HG02840 (cell line): Measurements from ENCODE around the gene FGB.
"Not testable (repeated sequence)": the region's sequence is repeated elsewhere in the genome, so short reads cannot be mapped to it uniquely, and the experiment has no call there.

ENCODE experiments used
- ATAC-seq: cut with Tn5 transposase; IDR thresholded peaks from one replicate; pipeline ENCODE4 v1.9.1; 2021; ENCODE audit warnings: mild to moderate bottlenecking, moderate library complexity, moderate number of reproducible peaks; ENCODE audit not compliant: unreplicated experiment, low FRiP score

Gene FGB

DNA sequence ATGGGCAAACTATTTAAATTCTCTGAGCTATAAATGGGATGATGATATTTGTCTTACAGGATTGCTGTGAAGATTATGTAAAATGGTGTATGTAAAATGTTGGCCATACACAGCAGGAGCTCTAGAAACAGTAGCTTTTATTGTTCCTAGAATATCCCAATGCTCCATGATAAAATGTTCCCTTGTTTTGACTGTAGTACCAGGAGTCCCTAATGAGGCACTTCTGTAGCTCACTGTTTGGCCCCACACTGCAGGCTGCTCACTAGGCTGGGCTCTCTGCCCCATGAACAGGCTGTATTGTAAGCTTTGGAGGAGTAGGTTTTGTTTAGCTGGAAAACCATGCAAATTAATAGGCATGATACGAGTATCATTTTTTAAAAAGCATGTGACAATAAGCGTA is 31.1 kb downstream of the FGB start:
- no peak for ATAC-seq

DNA sequence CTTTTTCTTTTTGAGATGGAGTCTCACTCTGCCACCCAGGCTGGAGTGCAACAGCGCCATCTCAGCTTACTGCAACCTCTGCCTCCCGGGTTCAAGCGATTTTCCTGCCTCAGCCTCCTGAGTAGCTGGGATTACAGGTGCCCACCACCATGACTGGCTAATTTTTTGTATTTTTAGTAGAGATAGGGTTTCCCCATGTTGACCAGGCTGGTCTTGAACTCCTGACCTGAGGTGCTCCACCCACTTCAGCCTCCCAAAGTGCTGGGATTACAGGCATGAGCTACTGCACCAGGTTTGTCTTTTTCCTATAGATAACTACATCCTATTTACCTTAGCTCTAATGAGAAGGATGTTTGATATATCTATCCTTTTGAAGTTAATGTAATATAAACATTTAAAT is 31.5 kb downstream of the FGB start:
- ATAC-seq: not testable (repeated sequence)

DNA sequence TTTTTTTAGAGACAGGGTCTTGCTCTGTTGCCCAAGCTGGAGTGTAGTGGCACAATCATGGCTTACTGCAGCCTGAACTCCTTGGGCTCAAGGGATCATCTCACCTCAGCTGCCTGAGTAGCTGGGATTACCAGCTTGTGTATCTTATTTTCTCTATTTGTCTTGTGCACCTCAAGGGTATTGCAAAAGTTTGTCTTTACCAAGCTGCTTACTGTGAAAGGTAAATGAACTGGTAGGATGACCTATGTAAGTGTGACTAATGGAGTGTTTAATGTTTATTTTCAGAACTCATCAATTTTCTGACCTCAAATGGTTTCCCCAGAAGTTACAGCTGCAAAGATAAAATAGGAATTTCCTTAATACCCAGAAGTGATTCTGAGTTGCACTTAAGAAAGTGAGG is 33.0 kb downstream of the FGB start:
- no peak for ATAC-seq

DNA sequence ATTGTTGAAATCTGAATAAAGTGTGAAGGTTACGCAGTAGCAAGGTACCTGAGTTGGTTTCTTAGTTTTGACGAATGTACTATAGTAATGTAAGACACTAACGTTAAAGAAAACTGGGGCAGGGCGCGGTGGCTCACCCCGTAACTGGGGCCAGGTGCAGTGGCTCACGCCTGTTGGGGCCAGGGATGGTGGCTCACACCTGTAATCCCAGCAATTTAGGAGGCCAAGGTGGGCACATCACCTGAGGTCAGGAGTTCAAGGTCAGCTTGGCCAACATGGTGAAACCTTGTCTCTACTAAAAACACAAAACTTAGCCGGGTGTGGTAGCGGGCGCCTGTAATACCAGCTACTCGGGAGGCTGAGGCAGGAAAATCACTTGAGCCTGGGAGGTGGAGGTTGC is 34.5 kb downstream of the FGB start:
- not testable (repeated sequence) for ATAC-seq

DNA sequence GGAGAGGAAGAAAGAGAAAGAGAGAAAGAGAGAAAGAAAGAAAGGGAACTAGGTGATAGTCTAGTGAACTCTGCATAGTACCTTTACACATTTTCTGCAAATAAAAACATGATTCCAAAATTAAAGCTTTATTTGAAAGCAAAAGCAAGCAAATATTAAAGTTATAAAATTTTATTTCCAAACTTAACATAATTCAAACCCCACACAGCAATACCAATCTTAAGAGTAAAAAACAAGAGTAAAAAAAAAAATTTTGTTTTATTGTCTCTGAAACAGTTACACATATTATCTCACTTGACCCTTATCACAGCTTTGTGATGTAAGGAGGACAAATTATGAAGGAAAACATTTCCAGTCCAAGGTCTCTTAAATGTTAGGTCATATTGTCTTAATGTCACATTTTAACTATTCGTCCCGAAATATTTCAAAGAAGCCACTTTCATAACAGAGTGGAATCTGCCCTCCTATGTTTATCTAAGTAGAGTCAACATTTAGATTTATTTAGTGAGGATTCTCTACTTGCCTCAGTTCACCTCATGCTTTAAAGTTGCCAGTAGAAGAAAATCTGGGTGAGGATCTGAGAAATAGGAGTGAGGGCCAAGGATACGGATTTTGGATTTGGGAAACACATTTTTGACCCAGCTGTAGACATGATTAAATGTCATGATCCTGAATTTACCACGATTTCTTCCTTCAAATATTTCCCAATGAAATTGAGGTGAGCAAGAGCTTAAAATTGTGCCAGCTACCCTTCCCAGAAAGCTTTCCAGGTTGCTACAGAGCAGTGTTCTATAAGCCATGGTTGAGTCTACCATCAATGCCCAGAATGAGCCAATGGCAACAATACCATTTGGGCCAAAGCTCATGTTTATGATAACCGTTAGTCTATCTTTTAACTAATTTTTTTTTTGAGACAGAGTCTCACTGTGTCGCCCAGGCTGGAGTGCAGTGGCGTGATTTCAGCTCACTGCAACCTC is 35.3 kb downstream of the FGB start:
- ATAC-seq: no peak

DNA sequence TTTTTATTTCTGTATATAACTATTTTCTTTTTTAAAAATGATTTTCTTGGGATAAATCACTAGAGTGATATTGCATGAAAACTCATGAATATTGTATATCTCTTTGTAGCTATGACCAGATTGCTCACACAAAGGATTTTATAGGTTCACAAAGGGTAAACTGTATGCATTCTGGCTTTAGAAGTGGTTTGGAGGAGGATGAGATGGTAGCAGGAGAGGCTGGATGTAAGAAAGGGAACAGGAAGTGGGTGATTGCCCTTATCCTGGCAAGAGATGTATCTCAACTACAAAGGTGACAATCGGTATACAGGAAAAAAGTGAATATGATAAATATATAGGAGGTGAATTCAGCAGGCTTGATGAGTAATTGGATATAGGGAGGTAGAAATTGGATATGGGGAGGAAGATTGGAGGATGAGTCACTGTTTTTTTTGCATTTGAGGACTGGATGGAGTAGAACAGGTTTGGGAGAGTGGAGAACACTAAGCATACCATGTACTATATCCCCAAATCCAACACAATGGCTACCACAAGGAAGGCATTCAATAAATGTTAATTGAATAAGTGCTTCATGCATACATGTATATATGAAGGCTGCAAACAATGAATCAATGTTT is 39.7 kb downstream of the FGB start:
- ATAC-seq: no peak

DNA sequence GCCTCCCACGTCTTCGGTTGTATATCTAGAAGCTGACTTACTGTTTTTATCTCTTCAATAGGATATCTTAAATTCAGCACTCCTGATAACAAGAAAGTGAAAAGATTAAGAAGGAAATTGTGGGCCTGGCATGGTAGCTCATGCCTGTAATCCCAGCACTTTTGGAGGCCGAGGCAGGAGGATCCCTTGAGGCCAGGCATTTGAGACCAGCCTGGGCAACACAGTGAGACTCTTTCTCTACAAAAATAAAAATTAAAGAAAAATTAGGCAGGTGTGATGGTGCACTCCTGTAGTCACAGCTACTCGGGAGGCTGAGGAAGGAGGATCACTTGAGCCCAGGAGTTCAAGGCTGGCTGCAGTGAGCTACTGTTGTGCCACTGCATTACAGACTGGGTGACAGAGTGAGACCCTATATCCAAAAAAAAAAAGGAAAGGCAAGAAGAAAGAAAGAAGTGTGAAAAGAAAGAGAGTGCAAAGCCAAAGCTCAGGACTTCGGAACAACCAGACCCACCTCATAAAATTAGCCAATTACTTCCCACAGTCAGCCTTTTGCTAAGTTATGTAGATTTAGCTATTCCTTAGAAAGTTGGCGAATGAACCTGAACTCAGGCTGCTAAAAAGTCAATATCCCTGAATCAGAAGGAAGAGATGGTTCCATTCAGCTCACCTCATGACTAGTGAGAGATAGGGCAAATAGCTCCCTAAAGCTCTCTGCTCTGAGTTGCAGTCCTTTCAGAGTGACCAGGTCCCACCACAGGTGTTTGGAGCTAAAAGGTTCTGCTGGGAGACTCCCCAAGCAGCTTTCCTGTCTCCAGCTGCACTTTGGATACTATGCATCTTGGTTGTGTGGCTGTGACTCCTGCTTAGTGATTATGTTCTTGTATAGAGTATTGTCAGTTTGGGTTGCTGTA is 40.5 kb downstream of the FGB start:
- ATAC-seq: no peak

DNA sequence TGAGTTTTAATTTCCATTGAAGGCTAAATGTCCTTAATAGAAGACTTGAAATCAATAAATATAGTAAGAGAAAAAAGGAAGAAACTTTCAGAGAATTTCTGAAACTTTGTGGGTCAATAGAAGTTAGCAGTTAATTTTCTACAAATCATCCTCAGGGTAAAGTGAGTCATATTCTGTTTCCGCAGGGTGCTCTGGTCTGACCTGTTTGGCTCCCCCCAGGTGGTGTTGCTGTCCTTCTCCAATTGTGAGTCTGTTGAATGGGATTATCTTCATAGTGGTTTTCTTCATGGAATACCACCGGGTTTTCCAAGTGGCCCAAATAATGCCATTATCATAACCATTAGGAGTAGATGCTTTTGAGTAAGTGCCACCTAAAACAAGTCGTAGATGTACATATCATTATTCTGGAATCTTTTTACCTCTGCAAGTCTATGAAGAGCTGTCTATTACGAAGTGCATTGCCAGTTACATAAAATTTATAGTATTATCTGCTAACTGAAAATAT is 41.9 kb downstream of the FGB start:
- ATAC-seq: no peak

DNA sequence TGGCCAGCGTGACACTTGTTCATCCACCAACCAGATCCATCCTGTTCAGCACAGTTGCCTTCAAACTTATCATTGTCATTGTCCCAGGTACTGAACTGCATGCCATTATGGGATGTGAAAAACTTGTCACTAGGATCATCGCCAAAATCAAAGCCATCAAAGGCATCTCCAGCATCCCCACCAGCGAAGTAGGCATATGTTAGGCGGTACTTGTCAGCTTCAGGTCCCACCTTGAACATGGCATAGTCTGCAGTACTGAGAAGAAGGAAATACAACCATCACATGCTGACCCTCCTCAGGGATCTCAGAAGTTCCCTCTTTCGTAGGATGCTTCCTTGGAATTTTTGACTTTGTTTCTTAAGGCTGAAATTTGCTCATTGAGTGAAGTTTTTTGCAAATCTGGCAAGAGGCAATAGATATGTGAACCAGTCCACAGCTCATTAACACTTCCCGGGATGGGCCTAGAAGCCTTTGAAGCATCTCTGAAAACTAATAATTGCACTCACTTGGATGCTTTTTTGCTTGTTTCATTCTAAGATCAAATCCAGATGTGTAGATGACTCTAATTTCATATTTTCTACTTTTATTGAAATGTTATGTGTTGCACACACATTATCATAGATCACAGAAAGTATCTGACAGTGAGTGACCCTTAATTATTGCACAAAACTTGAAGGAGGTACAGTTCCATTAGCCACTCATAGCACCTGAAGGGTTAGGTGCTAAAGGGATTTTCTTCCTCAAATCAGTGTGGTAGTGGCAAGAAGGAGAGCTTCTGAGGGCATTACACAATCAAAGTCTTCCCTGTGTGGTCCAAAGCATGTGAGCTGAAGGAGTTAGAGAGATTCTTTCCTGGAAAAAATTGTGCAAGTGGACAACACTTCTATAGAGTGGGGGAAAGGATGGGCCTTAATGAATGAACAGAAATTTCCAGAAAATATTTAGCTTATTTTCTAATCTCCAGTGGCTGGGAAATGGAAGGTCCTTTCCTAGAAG is 44.2 kb downstream of the FGB start:
- ATAC-seq: no peak

DNA sequence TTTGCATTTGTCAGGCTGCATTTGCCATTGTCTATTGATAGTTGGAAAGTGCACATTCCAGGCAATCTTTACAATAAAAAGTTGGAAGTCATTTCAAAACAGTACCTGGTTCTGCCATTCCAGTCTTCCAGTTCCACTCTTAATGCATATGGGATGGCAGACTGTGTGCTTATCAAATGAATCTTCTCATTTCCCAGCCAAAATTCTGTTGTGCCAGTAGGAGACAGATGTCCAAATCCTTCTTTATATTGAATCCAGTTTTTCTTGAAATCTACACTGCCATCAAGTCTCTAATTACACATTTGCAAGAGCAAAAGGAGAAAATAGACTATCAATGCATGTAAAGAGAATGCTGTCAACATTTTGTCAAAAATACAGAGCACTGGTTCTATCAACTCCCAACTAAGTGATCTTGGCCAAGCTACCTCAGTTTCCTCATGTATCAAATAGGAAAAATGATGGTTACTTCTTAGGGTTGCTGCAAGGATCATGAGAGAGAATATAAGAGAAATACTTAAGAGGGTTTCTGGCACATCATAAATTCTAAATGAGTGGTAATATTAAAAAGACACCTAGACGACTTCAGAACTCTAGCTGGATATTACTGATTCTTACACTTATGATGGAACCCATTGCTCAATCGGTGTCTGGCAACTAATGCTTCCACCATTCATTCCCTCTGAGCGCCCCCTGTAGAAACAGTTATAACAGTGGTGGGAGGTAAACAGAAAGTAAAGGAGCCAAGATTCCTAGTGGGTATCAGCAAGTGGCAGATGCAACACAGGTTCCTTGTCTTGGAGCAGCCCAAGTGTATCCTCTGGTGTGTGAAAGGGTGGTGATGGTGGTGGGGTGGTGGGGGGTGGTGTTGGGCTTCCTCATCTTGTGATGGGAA is 45.8 kb downstream of the FGB start:
- no peak for ATAC-seq

DNA sequence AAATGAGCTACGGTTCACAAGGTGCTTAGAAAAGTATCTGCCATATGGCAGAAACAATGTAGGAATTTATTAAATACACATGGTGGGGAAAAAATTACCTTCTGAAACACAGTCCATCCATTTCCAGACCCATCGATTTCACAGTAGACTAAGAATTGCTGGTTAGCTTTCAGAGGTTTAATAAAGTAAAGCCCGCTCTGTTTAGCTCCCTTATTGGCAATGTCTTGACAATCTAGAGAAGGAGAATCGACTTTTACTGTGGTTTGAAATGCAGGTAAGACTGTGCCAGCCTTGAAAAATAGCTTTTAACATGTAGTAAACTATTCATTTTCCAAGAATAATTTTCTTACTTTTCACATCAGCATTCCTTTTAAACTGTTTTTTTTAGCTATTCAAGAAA is 46.7 kb downstream of the FGB start:
- ATAC-seq: no peak

DNA sequence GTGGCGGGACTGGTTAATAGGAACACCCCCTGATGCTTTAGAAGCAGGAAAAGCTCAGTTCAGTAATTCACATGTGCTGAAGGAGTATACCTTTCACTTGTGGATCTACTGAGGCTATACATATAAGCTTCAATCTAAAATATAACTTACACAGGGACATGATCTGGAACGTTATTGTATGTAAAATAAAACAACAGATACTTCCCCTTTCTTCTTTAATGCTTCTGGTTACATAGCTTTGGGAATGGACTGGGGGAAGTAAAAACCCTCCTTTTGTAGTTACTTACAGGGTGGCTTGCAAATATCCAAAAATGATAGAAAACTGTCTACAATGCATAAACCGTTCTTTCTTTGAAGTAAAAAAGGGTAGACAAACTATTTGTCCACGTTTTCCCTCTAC is 47.8 kb downstream of the FGB start:
- ATAC-seq: no peak

DNA sequence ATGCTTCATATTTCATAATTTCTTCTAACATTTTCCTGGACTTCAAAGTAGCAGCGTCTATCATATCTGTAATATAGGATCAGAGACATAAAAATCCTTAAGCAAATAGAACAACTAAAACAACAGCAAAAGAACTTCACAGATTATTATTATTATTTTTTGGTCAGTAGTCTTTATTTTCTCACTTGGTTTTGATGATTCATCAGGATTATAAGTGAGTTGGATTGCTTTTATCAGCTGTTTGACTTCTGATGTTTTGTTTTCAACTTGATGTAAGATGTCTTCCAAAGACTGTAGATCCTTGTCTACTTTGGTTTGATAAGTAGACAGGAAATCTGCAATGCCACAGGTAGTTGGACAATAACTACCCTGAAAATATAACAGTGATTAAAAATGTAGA is 49.0 kb downstream of the FGB start:
- ATAC-seq: no peak

DNA sequence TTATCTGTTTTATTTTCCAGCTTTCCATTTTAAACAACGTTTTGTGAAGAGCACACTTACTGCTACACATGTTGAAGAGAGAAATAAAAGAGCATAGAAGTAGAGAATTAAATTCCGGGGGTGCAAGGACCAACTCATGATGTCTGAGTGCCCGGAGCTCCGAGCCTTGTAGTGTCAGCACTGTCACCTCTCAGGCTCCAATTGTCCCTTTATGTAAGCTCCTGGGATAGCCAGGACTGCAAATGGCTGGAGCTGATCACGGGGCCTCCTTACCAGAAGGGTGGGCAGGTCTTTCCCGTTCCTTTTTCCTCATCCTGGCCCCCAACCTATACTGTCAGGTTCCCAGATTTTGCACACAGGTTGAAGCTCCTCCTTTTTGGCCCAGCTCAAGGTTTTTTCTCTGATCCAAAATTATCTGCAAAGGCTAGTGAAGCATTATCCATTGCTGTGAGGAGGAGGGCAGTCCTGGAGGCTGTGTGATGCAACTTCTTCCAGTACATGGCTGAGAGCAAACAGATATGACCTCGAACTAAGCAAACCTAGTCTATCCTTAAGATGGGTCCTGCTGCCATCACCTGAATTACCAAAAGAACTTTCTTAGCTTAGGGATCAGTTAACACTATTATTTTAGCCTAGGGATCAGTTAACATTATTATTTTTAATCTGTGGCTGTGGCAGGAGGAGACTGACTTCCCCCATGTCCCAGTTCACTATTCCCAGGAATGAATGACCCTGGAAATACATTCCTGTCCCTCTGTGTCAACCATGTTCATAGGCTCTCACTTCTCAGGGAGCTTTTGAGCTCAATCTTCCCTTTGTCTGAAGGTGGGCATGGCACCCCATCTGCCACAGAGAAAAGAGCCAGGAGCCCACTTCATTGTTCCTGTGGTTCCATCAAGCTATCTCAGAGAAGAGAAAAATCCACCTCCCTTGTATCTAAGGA is 49.9 kb downstream of the FGB start, which contains the start of gene FGG:
TSS of gene FGG (minus strand) at position 185 of the 943 bp plus-strand sequence. CDS start at position 138, 47 bp downstream.
- ATAC-seq: no peak

DNA sequence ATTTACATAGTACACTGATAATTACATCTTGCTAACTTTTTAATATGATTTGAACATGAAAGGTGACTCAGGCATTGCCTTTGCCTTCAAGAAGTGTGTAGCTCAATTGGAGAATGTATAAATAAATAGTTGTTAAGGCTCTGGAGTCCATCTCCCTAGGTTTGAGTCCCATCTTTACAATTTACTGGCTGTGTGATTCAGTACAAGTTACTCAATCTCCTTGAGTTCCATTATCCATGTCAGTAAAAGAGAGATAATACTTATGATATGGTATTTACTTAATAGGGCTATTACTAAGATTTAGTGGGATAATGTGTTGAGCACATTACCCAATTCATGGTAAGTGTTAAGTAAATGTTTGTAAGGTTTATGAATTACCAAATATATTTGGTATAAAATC is 51.5 kb downstream of the FGB start:
- ATAC-seq: no peak

DNA sequence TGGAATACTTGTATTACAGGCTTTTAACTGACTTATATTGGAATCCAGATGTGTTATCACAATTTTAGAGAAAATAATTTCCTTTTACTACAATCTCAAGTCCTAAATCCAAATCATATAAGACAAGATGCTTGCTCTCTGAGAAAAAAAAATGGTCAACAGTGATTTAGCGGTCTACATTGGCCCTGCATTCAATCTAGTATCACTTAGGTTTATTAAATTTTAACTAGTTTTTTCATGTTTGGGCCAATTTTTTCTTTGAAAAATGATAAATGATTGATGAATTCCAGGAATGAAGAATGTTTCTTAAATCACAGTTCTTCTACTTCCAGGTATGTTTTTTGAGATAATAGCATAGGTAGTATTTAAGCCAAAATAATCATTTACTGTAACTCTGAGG is 52.4 kb downstream of the FGB start:
- no peak for ATAC-seq

DNA sequence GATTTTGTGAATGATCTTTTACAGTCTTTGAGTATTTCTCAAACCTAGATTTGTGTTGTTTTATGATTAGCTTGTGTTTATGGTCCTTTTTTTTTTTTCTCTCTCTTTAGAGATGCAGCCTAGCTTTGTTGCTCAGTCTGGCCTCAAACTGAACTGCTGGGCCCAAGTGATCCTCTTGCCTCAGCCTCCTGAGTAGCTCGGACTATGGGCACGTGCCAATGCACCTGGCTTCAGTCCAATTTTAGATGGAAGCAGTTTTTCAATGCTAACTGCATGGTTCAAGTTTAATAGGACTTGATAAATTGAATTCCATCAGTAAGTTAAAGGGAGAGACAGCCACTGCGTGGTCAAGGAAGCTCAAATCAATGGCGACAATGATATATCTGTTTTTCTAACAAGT is 53.5 kb downstream of the FGB start:
- ATAC-seq: no peak
